Ammon's horn (tissue), 1 donor: ENCODE results near the gene SLC25A25.
"Not testable (repeated sequence)": the region's sequence is repeated elsewhere in the genome, so short reads cannot be mapped to it uniquely, and the experiment has no call there.

ENCODE experiments used
- DNase-seq: peaks from one replicate; pipeline ENCODE4 v3.0.0-alpha.2; 2016; ENCODE audit warnings: low spot score

Gene SLC25A25

GRCh38 chr9:128124873-128125579, 57.0 kb downstream of the SLC25A25 start:
- DNase-seq, result peak; percentile 63

GRCh38 chr9:128125580-128126354, 57.7 kb downstream of the SLC25A25 start:
- no peak for DNase-seq

GRCh38 chr9:128127568-128127989, 59.5 kb downstream of the SLC25A25 start, which contains the start of gene PTGES2:
Gene PTGES2 (minus strand): TSS chr9:128127729. CDS start chr9:128127717, 12 bp downstream.
- peak; percentile 87 for DNase-seq

- peak; percentile 91 for DNase-seq
Measured at GRCh38 chr9:128127990-128128835, 60.2 kb downstream of the SLC25A25 start.

- no peak for DNase-seq
Measured at GRCh38 chr9:128128836-128129590, 61.0 kb downstream of the SLC25A25 start.

- not testable (repeated sequence) for DNase-seq
Measured at GRCh38 chr9:128129976-128130590, 62.1 kb downstream of the SLC25A25 start.

- not testable (repeated sequence) for DNase-seq
Measured at GRCh38 chr9:128130651-128131050, 62.6 kb downstream of the SLC25A25 start.

GRCh38 chr9:128131346-128131745, 63.3 kb downstream of the SLC25A25 start:
- DNase-seq, result not testable (repeated sequence)

GRCh38 chr9:128132139-128132538, 64.1 kb downstream of the SLC25A25 start:
- DNase-seq, result not testable (repeated sequence)

GRCh38 chr9:128135561-128135960, 67.5 kb downstream of the SLC25A25 start:
- not testable (repeated sequence) for DNase-seq

- DNase-seq, result no peak
Measured at GRCh38 chr9:128136816-128137793, 69.1 kb downstream of the SLC25A25 start.

- no peak for DNase-seq
Measured at GRCh38 chr9:128138001-128138400, 70.0 kb downstream of the SLC25A25 start.

- no peak for DNase-seq
Measured at GRCh38 chr9:128139621-128140020, 71.6 kb downstream of the SLC25A25 start.

- no peak for DNase-seq
Measured at GRCh38 chr9:128141604-128142003, 73.6 kb downstream of the SLC25A25 start.

- no peak for DNase-seq
Measured at GRCh38 chr9:128142061-128142460, 74.0 kb downstream of the SLC25A25 start.

- no peak for DNase-seq
Measured at GRCh38 chr9:128142596-128142995, 74.6 kb downstream of the SLC25A25 start.

- no peak for DNase-seq
Measured at GRCh38 chr9:128143525-128144238, 75.7 kb downstream of the SLC25A25 start.

- no peak for DNase-seq
Measured at GRCh38 chr9:128144239-128145181, 76.5 kb downstream of the SLC25A25 start.
